Activated naive CD4-positive, alpha-beta T cell treated with anti-CD3 and anti-CD28 coated beads for 36 hours (primary cell): ENCODE results near the gene GPN1. TPM values are rescaled to one million over a fixed set of nuclear protein-coding genes. Genes with fewer than 3 reads are reported as not detected.

Experiments used
- CTCF ChIA-PET: fragments of 350-600 bp; sonication (Branson Sonifier 250); formaldehyde crosslinking; loops from one replicate; lab custom pipeline; 2021; ENCODE audit warnings: antibody characterized with exemption; lab: Charles Lee
- DNase-seq: peaks from one replicate; pipeline ENCODE4 v3.0.0-alpha.2; 2020
- H3K27ac Mint-ChIP-seq: one replicate; pipeline ENCODE4 v1.8.0; 2021; ENCODE audit warnings: mild to moderate bottlenecking, mixed read lengths
- H3K27me3 Mint-ChIP-seq: one replicate; pipeline ENCODE4 v1.8.0; 2021; ENCODE audit warnings: low read depth, mixed read lengths
- H3K36me3 Mint-ChIP-seq: one replicate; pipeline ENCODE4 v1.8.0; 2021; ENCODE audit warnings: low read depth, mixed read lengths
- H3K4me1 Mint-ChIP-seq: one replicate; pipeline ENCODE4 v1.8.0; 2021; ENCODE audit warnings: low read depth, mixed read lengths
- H3K4me3 Mint-ChIP-seq: one replicate; pipeline ENCODE4 v1.8.0; 2021; ENCODE audit warnings: mild to moderate bottlenecking, moderate library complexity, mixed read lengths
- H3K9me3 Mint-ChIP-seq: one replicate; pipeline ENCODE4 v1.8.0; 2021; ENCODE audit warnings: mixed read lengths
- intact Hi-C: fragments of 100-400 bp; cut with micrococcal nuclease; formaldehyde crosslinking; loops from one replicate; pipeline ENCODE4 v1.15.1; 2023
- total RNA-seq, 2 experiments: library from RNA; stranded (reverse); gene quantifications; one replicate each; pipeline ENCODE4 v1.2.3, GENCODE V29; 2021

The GPN1 gene
- total RNA-seq, 2 experiments from 2014 or later, result 44.9 to 45.1 TPM

- Mint-ChIP-seq H3K36me3 (peaks cover 27% of the 10 kb centered on the region), H3K27me3 (no peaks in the 10 kb centered on the region), H3K4me1 (peaks cover 24% of the 10 kb centered on the region), H3K27ac (peak overlapping the region; percentile 83), H3K9me3 (no peaks in the 10 kb centered on the region), H3K4me3 (no peak overlapping the region)
- intact Hi-C loops, result no loop called here
- CTCF ChIA-PET, result interaction anchor here (0.8 kb wide), 1 partner anchor 63 kb away, joined by 3 read pairs; no protein-coding TSS in a partner anchor
- DNase-seq, result no peak
These were observed 24.5 kb downstream of the GPN1 start for GRCh38 chr2:27653397-27653796.

- intact Hi-C loops, result no loop called here
- peaks cover 34% of the 10 kb centered on the region for H3K4me1 Mint-ChIP-seq
- no peak overlapping the region for H3K4me3 Mint-ChIP-seq
- DNase-seq, result no peak
- H3K9me3 Mint-ChIP-seq, result no peaks in the 10 kb centered on the region
- peak overlapping the region; percentile 39 for H3K27ac Mint-ChIP-seq
- CTCF ChIA-PET, result interaction anchor here (0.8 kb wide), 2 partner anchors 48 to 225 kb away, joined by 3 to 4 read pairs; no protein-coding TSS in a partner anchor
- H3K27me3 Mint-ChIP-seq, result no peaks in the 10 kb centered on the region
- H3K36me3 Mint-ChIP-seq, result peaks cover 28% of the 10 kb centered on the region
These were observed 26.5 kb downstream of the GPN1 start for GRCh38 chr2:27655155-27655951.

GRCh38 chr2:27661371-27661770 lies 32.5 kb downstream of the GPN1 start:
- no peak overlapping the region for H3K27ac Mint-ChIP-seq

GRCh38 chr2:27663285-27664153 lies 34.7 kb downstream of the GPN1 start, which contains the start of the genes SLC4A1AP and SUPT7L:
Gene SLC4A1AP (plus strand): TSS chr2:27663889. CDS start chr2:27663915, 26 bp downstream.
Gene SUPT7L (minus strand): TSS chr2:27663614. CDS start chr2:27662192, 1,422 bp downstream.
- H3K27me3 Mint-ChIP-seq, result no peaks in the 10 kb centered on the region
- H3K9me3 Mint-ChIP-seq, result no peaks in the 10 kb centered on the region
- peaks cover 47% of the 10 kb centered on the region for H3K4me1 Mint-ChIP-seq
- intact Hi-C loops, result loop anchor here (1.0 to 2.0 kb wide), 7 partner anchors 19 to 340 kb away; partner anchors contain the start of genes EIF2B4, GTF3C2, IFT172 and MPV17
- DNase-seq, result peak; percentile 76
- H3K4me3 Mint-ChIP-seq, result peak within 1 kb of the TSS; percentile 98
- peak within 1 kb of the TSS; percentile 99 for H3K27ac Mint-ChIP-seq
- H3K36me3 Mint-ChIP-seq, result peaks cover 16% of the 10 kb centered on the region
- CTCF ChIA-PET, result interaction anchor here (0.8 to 2.0 kb wide), 3 partner anchors 20 to 384 kb away, joined by 3 to 12 read pairs (median 7); partner anchors contain the start of genes CCDC121 and GPN1

More at GRCh38 chr2:27661371-27661770, 32.5 kb downstream of the GPN1 start:
- no peak for DNase-seq
- Mint-ChIP-seq H3K27me3 (no peaks in the 10 kb centered on the region), H3K4me3 (no peak overlapping the region), H3K36me3 (peaks cover 15% of the 10 kb centered on the region), H3K4me1 (peaks cover 41% of the 10 kb centered on the region), H3K9me3 (no peaks in the 10 kb centered on the region)
- CTCF ChIA-PET, result interaction anchor here (0.9 kb wide), 1 partner anchor 22 kb away, joined by 5 read pairs; no protein-coding TSS in a partner anchor
- intact Hi-C loops, result no loop called here

- intact Hi-C loops, result no loop called here
These were observed 35.3 kb downstream of the GPN1 start for GRCh38 chr2:27664154-27664574.

GRCh38 chr2:27664622-27665363 lies 35.9 kb downstream of the GPN1 start:
- Mint-ChIP-seq H3K36me3 (peaks cover 20% of the 10 kb centered on the region), H3K9me3 (no peaks in the 10 kb centered on the region), H3K27ac (peak overlapping the region; percentile 52), H3K27me3 (no peaks in the 10 kb centered on the region), H3K4me1 (peaks cover 40% of the 10 kb centered on the region), H3K4me3 (peak overlapping the region; percentile 98)
- intact Hi-C loops, result no loop called here
- DNase-seq, result no peak
- CTCF ChIA-PET, result interaction anchor here (1.8 to 2.0 kb wide), 2 partner anchors 18 to 19 kb away, joined by 11 to 12 read pairs; no protein-coding TSS in a partner anchor

More at GRCh38 chr2:27664154-27664574, 35.3 kb downstream of the GPN1 start:
- Mint-ChIP-seq H3K27ac (peak overlapping the region; percentile 99), H3K27me3 (no peaks in the 10 kb centered on the region), H3K4me3 (peak overlapping the region; percentile 98), H3K36me3 (peaks cover 23% of the 10 kb centered on the region), H3K4me1 (peaks cover 46% of the 10 kb centered on the region), H3K9me3 (no peaks in the 10 kb centered on the region)
- no peak for DNase-seq
- CTCF ChIA-PET, result interaction anchor here (0.8 to 2.0 kb wide), 3 partner anchors 19 to 385 kb away, joined by 3 to 12 read pairs (median 7); partner anchors contain the start of genes CCDC121 and GPN1

- H3K36me3 Mint-ChIP-seq, result peaks cover 18% of the 10 kb centered on the region
These were observed 38.6 kb downstream of the GPN1 start for GRCh38 chr2:27667446-27667845.

GRCh38 chr2:27671235-27671634 lies 42.4 kb downstream of the GPN1 start:
- CTCF ChIA-PET, result interaction anchor here (3.4 kb wide), 1 partner anchor 12 kb away, joined by 18 read pairs; no protein-coding TSS in a partner anchor

More at GRCh38 chr2:27667446-27667845, 38.6 kb downstream of the GPN1 start:
- DNase-seq, result no peak
- CTCF ChIA-PET, result interaction anchor here (2.4 kb wide), 1 partner anchor 16 kb away, joined by 11 read pairs; no protein-coding TSS in a partner anchor
- intact Hi-C loops, result no loop called here
- H3K4me3 Mint-ChIP-seq, result no peak overlapping the region
- H3K4me1 Mint-ChIP-seq, result peaks cover 37% of the 10 kb centered on the region
- no peaks in the 10 kb centered on the region for H3K27me3 Mint-ChIP-seq
- H3K27ac Mint-ChIP-seq, result no peak overlapping the region
- no peaks in the 10 kb centered on the region for H3K9me3 Mint-ChIP-seq

GRCh38 chr2:27672723-27673486 lies 44.1 kb downstream of the GPN1 start:
- H3K27ac Mint-ChIP-seq, result no peak overlapping the region
- H3K27me3 Mint-ChIP-seq, result no peaks in the 10 kb centered on the region
- peaks cover 27% of the 10 kb centered on the region for H3K36me3 Mint-ChIP-seq
- CTCF ChIA-PET, result interaction anchor here (3.4 kb wide), 1 partner anchor 10 kb away, joined by 18 read pairs; no protein-coding TSS in a partner anchor
- H3K9me3 Mint-ChIP-seq, result no peaks in the 10 kb centered on the region
- intact Hi-C loops, result no loop called here
- H3K4me1 Mint-ChIP-seq, result peaks cover 8% of the 10 kb centered on the region
- no peak for DNase-seq
- no peak overlapping the region for H3K4me3 Mint-ChIP-seq

More at GRCh38 chr2:27671235-27671634, 42.4 kb downstream of the GPN1 start:
- intact Hi-C loops, result no loop called here
- no peak overlapping the region for H3K27ac Mint-ChIP-seq
- no peaks in the 10 kb centered on the region for H3K9me3 Mint-ChIP-seq
- H3K4me3 Mint-ChIP-seq, result no peak overlapping the region
- H3K27me3 Mint-ChIP-seq, result no peaks in the 10 kb centered on the region
- H3K4me1 Mint-ChIP-seq, result peaks cover 16% of the 10 kb centered on the region
- DNase-seq, result no peak
- peaks cover 27% of the 10 kb centered on the region for H3K36me3 Mint-ChIP-seq

- Mint-ChIP-seq H3K27me3 (no peaks in the 10 kb centered on the region), H3K4me3 (no peak overlapping the region), H3K27ac (no peak overlapping the region), H3K4me1 (peaks cover 25% of the 10 kb centered on the region), H3K36me3 (peaks cover 22% of the 10 kb centered on the region), H3K9me3 (no peaks in the 10 kb centered on the region)
- no peak for DNase-seq
- CTCF ChIA-PET, result interaction anchor here (0.6 to 4.7 kb wide), 3 partner anchors 24 to 401 kb away, joined by 4 to 30 read pairs (median 29); partner anchors contain the start of gene NRBP1
- intact Hi-C loops, result loop anchor here (5.0 kb wide), 3 partner anchors 98 to 428 kb away; partner anchors contain the start of genes EIF2B4, SNX17 and ZNF512
These were observed 51.7 kb downstream of the GPN1 start for GRCh38 chr2:27680571-27680970.
